HG02852 (cell line): ENCODE results near the gene BLTP3B.
A peak's percentile ranks its signal among the peaks of the same experiment; 100 is the strongest.
"Not testable (repeated sequence)": the region's sequence is repeated elsewhere in the genome, so short reads cannot be mapped to it uniquely, and the experiment has no call there.

Experiments
- ATAC-seq: cut with Tn5 transposase; IDR thresholded peaks from one replicate; pipeline ENCODE4 v1.9.1; 2021; ENCODE audit warnings: mild to moderate bottlenecking, moderate library complexity; ENCODE audit not compliant: unreplicated experiment

BLTP3B gene, protein sequence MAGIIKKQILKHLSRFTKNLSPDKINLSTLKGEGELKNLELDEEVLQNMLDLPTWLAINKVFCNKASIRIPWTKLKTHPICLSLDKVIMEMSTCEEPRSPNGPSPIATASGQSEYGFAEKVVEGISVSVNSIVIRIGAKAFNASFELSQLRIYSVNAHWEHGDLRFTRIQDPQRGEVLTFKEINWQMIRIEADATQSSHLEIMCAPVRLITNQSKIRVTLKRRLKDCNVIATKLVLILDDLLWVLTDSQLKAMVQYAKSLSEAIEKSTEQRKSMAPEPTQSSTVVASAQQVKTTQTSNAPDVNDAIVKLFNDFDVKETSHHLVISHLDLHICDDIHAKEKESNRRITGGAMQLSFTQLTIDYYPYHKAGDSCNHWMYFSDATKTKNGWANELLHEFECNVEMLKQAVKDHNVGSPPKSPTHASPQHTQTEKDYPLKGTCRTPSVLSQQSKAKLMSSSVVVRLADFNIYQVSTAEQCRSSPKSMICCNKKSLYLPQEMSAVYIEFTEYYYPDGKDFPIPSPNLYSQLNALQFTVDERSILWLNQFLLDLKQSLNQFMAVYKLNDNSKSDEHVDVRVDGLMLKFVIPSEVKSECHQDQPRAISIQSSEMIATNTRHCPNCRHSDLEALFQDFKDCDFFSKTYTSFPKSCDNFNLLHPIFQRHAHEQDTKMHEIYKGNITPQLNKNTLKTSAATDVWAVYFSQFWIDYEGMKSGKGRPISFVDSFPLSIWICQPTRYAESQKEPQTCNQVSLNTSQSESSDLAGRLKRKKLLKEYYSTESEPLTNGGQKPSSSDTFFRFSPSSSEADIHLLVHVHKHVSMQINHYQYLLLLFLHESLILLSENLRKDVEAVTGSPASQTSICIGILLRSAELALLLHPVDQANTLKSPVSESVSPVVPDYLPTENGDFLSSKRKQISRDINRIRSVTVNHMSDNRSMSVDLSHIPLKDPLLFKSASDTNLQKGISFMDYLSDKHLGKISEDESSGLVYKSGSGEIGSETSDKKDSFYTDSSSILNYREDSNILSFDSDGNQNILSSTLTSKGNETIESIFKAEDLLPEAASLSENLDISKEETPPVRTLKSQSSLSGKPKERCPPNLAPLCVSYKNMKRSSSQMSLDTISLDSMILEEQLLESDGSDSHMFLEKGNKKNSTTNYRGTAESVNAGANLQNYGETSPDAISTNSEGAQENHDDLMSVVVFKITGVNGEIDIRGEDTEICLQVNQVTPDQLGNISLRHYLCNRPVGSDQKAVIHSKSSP (N-terminal part only)

DNA sequence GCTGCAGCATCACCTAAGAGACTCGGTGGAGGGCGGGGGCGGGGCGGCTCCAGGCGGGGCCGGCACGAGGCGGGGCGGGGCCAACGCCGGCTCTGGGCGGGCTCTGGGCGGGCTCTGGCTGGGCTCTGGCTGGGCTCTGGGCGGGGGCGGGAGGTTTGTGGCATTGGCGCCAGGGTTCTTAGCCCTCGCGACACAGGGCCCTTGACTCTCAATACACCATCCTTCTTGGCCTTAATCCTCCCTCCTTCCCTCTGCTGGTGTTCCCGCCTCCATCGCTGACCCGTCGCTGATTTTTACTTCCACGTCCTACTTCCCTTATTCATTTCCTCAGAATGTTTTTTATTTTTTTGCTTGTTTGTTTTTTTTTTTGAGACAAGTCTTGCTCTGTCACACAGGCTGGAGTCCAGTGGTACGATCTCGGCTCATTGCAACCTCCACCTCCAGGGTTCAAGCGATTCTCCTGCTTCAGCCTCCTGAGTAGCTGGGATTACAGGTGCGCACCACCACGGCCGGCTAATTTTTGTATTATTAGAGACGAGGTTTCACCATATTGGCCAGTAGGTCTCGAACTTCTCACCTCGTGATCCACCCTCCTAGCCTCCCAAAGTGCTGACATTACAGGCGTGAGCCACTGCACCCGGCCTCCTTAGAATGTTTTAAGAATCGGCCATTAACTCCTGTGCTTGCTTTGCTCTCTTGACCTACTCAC is at the start of gene BLTP3B:
Gene BLTP3B, minus strand, starts transcription at position 24 of the 709 bp plus-strand sequence. CDS start 239 bp downstream, outside the sequence.
- peak; percentile 76 for ATAC-seq

- no peak for ATAC-seq
Measured at GRCh38 chr12:100189636-100190394, 47.1 kb upstream of the BLTP3B start.

- not testable (repeated sequence) for ATAC-seq
Measured at GRCh38 chr12:100188888-100189635, 46.4 kb upstream of the BLTP3B start.

DNA sequence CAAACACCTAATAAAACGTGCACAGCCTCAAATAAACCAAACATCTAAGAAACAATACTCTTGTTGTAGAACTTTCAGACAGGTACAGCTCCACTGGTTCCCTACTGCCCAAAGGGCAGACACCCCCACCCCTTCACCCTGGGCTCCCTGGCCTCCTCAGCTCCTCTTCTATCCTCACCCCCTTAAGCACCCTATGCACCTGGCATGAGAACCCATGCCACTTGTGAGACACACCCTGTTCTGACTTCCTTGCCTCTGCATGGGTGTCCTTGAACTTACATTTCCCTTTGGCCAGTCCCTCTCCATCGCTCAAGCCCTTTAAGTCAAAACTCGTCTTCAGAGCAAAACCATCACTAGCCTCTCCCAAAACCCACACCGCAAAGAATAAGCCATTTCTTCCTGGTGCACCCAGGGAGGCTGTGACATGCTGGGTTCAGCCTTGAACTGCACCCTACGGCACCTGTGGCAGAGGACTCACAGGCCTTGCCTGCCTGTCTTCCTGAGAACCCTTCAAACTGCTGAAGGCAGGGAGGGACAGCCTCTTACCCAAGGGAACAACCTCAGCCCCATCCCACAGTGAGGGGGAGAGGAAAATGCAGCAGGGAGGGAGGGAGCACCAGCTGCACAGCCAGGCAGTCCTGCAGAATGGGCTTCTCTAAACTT is 45.3 kb upstream of the BLTP3B start:
- ATAC-seq = no peak

- no peak for ATAC-seq
Measured at GRCh38 chr12:100187068-100187467, 44.4 kb upstream of the BLTP3B start.

DNA sequence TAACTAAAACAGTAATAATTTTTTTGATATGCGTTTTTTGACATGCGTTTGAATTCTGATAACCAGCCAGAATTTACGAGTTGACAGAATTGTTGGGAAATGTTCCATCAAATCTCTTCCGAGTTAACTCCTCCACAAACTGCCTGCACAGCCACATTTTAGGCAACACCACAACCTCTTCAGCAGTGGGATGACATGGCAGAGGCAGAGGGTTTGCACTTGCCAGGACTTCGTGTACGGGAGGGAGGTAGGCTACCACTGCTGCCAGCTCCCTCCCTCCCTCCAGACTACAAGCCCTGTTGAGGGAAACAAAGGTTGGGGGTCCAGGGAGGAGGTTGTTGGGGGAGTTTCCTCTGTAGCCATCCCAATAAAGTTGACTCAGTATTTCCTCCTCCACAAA is 43.4 kb upstream of the BLTP3B start:
- no peak for ATAC-seq

- ATAC-seq = peak; percentile 91
Measured at GRCh38 chr12:100185361-100185894, 42.8 kb upstream of the BLTP3B start.

DNA sequence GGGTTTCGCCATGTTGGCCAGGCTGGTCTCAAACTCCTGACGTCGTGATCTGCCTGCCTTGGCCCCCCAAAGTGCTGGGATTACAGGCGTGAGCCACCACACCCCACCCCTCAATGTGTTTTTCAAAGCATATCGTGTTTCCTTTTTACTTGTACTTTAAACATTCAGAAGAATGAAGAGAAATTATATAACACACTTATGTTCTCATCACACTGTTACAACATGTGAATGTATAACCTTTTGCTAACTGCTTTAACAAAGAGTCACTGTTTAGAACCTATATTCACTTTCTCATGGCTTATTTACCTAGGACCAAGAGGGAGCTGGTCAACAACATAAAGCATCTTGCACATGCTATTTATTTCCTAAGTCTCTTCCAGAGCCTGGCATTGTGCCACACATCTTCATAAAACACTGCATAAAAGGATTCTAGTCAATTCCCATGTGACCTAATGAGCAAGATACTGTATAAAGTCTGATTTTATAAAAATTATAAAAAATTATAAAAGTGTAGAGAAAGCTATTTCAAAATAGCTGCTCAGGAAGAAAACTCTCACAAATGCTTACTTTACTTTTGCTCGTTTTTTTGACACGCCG is 42.0 kb upstream of the BLTP3B start:
- no peak for ATAC-seq

DNA sequence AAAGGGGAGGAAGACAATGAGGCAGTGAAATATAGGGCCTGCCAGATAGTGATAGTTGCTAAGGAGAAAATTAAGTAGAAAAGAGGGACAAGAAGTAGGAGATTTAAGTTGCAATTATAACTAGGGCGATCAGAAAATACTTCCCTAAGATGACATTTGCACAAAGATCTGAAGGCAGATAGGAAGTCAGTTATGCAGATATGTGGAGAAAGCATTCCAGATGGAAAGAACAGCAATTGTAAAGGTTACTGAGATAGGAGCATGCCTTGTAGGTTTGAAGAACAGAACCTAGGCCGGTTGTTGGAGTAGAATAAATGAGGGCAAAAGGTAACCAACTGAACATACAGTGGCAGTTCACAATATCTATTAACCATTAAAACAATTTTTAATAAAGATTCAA is 36.6 kb upstream of the BLTP3B start:
- no peak for ATAC-seq

DNA sequence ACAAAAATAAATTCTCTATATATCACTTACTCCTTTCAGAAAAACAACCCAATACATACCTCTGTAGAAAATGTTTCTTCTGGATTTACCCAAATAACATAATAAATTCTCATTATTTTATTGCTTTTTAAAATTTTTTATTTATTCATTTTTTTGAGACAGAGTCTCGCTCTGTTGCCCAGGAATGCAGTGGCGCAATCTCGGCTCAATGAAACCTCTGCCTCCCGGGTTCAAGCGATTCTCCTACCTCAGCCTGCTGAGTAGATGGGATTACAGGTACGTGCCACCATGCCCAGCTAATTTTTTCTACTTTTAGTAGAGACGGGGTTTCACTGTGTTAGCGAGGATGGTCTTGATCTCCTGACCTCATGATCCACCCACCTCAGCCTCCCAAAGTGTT is 33.8 kb upstream of the BLTP3B start:
- not testable (repeated sequence) for ATAC-seq

DNA sequence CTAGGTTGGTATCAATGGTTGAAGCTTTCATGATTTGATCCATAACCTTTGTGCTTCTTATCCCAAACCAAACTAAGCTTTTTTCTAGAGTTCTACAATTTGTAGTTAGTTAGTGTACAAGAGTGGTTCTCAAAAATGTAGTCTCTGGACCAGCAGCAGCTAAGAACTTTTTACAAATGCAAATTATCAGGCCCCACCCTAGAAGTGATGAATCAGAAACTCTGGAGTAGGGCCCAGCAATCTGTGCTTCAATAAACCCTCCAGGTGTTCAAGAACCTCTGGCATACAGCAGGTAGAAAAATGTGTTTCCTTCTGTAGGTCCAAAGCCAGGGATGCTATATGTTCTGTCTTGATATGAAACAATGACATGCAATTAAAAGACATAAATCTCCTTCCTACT is 31.8 kb upstream of the BLTP3B start:
- no peak for ATAC-seq

DNA sequence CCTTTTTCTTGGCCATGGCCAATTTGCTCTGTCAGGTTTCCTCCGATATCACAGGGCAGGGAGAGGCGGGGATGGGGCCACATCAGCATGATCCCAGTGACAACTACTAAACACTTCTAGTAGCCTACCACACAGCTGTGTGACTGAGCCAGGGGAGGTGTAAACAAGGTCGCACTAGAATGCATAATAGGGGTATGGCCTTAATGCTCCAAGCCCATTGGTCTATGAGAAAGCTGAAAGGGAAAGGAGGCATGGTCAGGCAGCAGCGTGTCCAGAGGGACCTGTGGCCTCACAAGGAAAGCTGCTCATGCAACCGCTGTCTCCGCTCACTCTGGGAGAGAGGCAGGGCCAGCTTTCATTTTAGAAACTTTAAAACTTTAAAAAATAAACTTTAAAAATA is 30.4 kb upstream of the BLTP3B start:
- ATAC-seq = no peak

DNA sequence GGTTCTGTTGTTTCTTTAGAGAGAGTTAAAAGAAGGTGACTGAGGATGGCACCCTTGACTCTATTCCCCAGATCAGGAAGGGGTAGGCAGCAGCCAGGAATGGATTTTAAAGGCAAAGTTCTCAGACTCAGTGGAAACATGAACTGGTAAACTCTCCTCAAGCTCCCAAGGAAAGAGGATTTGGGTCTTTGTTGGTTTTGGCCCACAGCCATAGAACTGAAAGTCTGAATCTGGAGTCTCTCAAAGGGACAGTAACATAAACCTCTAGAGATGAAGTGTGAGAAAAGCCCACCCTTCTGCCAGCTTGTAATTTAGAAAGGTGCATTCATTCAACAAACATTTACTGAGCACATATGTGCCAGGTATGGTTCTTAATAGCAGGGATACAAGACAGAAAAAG is 28.6 kb upstream of the BLTP3B start:
- no peak for ATAC-seq

DNA sequence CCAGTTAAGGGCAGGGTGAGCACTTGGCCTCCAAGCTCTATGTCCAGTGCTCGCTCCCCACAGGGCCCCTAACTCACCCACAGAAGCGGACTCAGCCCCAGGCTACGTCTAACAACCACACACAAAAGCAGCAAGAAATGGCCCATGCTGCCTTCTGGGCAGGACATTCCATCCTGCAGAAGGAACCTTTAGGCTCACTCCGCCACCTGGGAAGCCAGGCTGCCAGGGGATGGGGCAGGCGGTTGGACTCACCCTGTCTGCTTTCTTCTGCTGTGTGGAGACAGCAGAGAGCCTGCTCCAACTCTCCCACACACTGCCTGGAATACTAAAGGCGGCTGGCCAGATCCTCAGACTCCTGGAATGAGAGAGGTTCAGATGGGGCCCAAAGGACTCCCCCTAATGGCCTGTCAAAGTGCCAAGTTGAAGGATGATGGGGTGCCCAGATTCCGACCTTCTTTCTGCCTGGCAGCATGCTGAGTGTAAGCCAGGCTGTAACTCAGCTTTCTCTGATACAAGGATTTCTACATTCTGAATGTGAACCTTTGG is 27.7 kb upstream of the BLTP3B start:
- no peak for ATAC-seq

DNA sequence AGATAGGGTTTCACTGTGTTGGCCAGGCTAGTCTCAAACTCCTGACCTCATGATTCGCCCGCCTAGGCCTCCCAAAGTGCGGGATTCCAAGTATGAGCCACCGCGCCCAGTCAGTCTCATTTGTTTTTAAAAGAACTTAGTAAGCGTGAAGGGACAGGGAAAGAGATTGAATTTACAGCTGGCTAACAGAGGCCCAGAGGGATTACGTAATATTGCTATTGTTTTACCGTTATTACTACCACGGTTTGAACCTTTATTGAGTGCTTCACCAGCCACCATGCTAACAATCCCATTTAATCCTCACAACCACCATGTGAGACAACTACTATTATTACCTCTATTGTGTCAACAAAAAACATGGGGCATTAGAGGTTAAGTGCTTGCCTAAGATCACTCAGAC is 26.7 kb upstream of the BLTP3B start:
- ATAC-seq = no peak

DNA sequence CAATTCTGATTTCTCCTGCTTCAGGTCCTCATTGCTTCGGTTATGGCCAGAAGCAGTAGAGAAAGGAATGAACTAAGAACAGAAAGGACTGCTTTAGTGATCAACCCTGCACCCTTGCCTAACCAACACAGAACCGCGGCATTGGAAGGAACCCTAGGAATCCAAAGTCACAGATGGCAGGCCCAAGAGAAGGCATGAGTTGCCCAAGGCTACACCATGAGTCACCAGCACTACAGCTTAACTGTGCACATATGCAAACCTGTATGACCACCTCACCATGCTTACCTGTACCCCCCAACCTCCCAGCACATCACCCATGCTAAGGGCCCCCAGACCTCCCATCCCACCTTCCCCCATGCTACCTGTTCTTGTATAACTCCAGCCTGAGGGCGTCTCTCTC is 25.9 kb upstream of the BLTP3B start:
- ATAC-seq = no peak

- ATAC-seq = no peak
Measured at GRCh38 chr12:100166232-100166631, 23.6 kb upstream of the BLTP3B start.

GRCh38 chr12:100165356-100165755 is 22.7 kb upstream of the BLTP3B start:
- no peak for ATAC-seq
